Mesodermal cell (in vitro differentiated cells): ENCODE data around the gene FHIT.

Experiments
- H3K27ac ChIP-seq: 2 replicates; pipeline ENCODE4 v1.7.0; 2013; ENCODE audit warnings: mild to moderate bottlenecking, low read depth, low read length, moderate library complexity; ENCODE audit not compliant: severe bottlenecking
- H3K36me3 ChIP-seq: 2 replicates; pipeline ENCODE4 v1.7.1; 2013; ENCODE audit warnings: mild to moderate bottlenecking, low read length, moderate library complexity; ENCODE audit not compliant: control insufficient read depth, insufficient read depth
- H3K4me1 ChIP-seq: one replicate; pipeline ENCODE4 v1.7.1; 2013; ENCODE audit warnings: mild to moderate bottlenecking, low read length; ENCODE audit not compliant: insufficient read depth, control insufficient read depth, poor library complexity, severe bottlenecking
- H3K4me3 ChIP-seq: 2 replicates; pipeline ENCODE4 v1.7.0; 2013; ENCODE audit warnings: low read length, control low read depth, mild to moderate bottlenecking; ENCODE audit not compliant: insufficient read depth, poor library complexity, severe bottlenecking; ENCODE audit errors: extremely low read depth
- H3K9me3 ChIP-seq: 2 replicates; pipeline ENCODE4 v1.7.1; 2013; ENCODE audit warnings: mild to moderate bottlenecking, low read length, moderate library complexity; ENCODE audit not compliant: control insufficient read depth
- WGBS, 2 experiments: methylation state at CpG; one replicate each; pipeline ENCODE4 v1.1.5; 2013; ENCODE audit warnings: missing lambda C conversion rate in 2 of 2; ENCODE audit not compliant: insufficient coverage in 2 of 2; 5-methylcytosine and 5-hydroxymethylcytosine counted together

The FHIT gene

DNA sequence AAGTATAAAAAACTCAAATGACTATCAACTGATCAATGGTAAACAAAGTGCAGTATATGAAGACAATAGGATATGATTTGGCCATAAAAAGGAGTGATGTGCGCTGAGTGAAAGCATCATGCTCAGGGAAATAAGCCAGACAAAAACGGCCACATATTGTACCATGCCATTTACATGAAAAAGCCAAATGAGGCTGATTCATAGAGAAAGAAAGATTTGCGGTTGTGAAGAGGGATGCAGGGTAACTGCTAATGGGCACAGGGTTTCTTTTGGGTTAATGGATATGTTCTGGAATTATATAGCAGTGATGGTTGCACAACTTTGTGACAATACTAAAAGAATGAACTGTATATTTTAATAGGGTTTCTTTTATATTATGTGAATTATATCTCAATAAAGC lies 1324.2 kb downstream of the FHIT start:
- Histone ChIP-seq H3K9me3 (no peaks in the 10 kb centered on the region), H3K36me3 (no peaks in the 10 kb centered on the region), H3K27ac (no peak overlapping the region), H3K4me1 (no peaks in the 10 kb centered on the region), H3K4me3 (no peak overlapping the region)
- WGBS, 2 experiments, result 88 to 93% methylated on average over 2 to 3 of the region's 3 CpGs

DNA sequence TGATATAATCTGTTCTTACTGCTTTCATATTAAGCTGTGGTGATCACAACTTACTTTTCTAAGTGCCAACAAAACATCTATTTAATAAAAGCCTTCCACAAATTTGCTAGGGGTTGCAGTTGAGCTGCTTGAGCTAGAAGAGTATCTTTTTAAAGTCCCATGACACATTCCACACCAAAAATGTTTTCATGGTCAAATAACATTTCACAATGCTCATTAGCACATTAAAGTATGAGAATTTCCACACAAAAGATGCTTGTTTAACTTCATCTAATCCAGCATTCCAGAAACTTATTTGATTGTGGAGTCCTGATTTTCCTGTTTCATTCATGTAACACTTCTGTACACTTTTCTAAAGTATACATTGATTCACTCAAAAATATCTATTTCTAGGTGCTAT lies 1325.3 kb downstream of the FHIT start:
- no peaks in the 10 kb centered on the region for H3K9me3 ChIP-seq

DNA sequence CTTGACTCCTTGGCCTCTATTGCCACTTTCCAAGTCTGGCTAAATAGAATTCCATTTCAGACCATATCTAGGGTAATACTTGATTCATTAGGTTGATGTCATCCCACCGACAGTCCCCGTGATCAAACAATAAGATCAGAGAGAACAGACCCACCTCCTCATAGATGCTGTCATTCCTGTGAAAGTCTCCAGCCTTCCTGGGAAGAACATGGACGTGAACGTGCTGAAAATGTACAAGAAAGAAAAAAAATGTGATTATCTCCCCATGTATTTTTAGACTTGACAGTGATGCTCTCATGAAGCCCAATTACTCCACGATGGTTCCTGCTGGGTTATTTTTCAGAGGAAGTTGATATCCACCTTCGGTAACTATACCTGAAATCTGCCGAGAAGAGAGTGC lies 1329.1 kb downstream of the FHIT start:
- Histone ChIP-seq H3K9me3 (no peaks in the 10 kb centered on the region), H3K27ac (no peak overlapping the region), H3K36me3 (no peaks in the 10 kb centered on the region), H3K4me3 (no peak overlapping the region), H3K4me1 (no peaks in the 10 kb centered on the region)
- 87 to 94% methylated on average over 3 of the region's 7 CpGs for WGBS, 2 experiments

More for the DNA sequence above, 1325.3 kb downstream of the FHIT start:
- no peaks in the 10 kb centered on the region for H3K4me1 ChIP-seq
- no peaks in the 10 kb centered on the region for H3K36me3 ChIP-seq
- H3K27ac ChIP-seq, result no peak overlapping the region
- no peak overlapping the region for H3K4me3 ChIP-seq

DNA sequence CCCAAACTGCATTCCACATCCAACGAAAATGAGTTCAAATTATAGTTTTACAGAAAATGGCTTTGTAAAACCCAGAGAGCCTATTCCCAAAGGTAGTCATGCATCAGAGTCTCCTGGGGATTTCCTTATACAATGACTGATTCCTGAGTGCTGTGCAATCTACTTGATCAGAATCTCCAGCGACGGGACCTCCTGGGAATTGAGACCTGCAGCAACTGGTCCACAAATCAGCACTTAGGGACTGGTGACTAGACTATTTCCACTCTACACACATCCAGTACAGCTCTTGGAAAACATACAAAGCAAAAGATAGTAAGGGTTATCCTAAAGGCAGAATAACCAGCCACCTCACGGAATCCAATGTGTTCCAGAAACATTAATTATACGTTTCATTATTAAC lies 1330.4 kb downstream of the FHIT start:
- 100% methylated on average over 2 of the region's 5 CpGs; no CpG with 5 or more reads in 1 of the 2 experiments for WGBS, 2 experiments
- no peaks in the 10 kb centered on the region for H3K4me1 ChIP-seq
- no peak overlapping the region for H3K27ac ChIP-seq
- no peak overlapping the region for H3K4me3 ChIP-seq
- H3K9me3 ChIP-seq, result no peaks in the 10 kb centered on the region
- H3K36me3 ChIP-seq, result no peaks in the 10 kb centered on the region

DNA sequence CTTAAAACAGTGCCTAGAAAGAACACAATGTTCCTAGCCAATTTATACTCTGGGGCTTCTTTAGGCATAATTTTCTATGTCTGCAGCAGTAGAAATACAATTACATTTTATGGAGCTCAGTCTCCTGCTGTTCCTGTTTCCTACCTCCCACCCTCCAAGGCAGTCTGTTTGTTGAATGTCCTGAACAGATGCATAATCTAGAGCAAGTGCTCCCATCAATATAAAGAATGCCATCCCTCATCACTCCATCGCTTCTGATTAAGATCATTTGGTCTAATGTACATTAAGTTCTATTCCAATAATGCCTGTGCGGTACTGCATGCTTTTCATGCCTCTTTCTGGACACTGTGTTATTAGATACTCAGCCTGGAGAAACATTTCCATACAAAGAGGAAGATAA lies 1331.7 kb downstream of the FHIT start:
- H3K36me3 ChIP-seq, result no peaks in the 10 kb centered on the region
- no peaks in the 10 kb centered on the region for H3K4me1 ChIP-seq
- WGBS, 2 experiments, result 60% methylated on average over 1 of the region's 2 CpGs; no CpG with 5 or more reads in 1 of the 2 experiments
- no peak overlapping the region for H3K27ac ChIP-seq
- H3K9me3 ChIP-seq, result no peaks in the 10 kb centered on the region
- no peak overlapping the region for H3K4me3 ChIP-seq

DNA sequence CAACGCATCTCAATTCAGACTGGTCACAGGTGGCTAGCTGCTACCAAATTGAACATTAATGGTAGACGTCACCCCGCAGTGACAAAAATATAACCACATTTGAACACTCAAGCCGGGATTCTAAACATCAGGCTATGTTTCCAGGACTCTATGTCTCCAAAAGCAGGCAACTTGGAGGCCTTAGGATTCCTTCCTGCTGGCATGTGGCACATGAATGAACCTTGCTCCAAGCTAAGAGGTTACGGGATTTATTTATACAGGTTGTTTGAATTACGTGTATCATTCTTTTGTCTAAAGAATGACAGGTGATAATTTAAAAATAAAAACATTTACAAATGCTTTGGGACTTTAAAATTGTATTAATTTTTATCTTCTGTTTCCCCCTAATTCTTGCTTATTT lies 1337.0 kb downstream of the FHIT start:
- no peak overlapping the region for H3K4me3 ChIP-seq
- no peaks in the 10 kb centered on the region for H3K4me1 ChIP-seq
- H3K36me3 ChIP-seq, result no peaks in the 10 kb centered on the region
- H3K9me3 ChIP-seq, result no peaks in the 10 kb centered on the region
- WGBS, 2 experiments, result 88 to 92% methylated on average over 3 to 4 of the region's 6 CpGs
- no peak overlapping the region for H3K27ac ChIP-seq

DNA sequence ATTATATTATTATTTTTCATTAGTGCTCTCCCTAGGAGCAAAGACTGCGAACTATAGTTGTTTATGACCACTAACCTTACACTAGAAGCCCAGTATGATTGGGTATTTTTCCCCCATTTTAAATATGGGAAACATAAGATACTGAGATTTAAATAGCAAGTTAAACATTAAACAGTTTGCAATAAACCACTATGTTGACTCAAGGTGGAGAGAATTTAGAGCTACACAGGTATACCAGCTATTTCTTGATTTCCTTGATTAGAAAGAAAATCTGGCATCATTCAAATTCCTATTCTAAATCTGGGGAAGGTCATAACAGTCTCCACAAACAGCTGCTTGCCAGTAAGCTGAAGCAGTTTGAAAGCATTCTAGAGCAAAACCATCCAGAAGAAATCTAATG lies 1337.6 kb downstream of the FHIT start:
- no peak overlapping the region for H3K4me3 ChIP-seq
- H3K27ac ChIP-seq, result no peak overlapping the region
- no peaks in the 10 kb centered on the region for H3K36me3 ChIP-seq
- no CpG with 5 or more reads among the region's 1 CpG for WGBS, 2 experiments
- no peaks in the 10 kb centered on the region for H3K4me1 ChIP-seq
- no peaks in the 10 kb centered on the region for H3K9me3 ChIP-seq

DNA sequence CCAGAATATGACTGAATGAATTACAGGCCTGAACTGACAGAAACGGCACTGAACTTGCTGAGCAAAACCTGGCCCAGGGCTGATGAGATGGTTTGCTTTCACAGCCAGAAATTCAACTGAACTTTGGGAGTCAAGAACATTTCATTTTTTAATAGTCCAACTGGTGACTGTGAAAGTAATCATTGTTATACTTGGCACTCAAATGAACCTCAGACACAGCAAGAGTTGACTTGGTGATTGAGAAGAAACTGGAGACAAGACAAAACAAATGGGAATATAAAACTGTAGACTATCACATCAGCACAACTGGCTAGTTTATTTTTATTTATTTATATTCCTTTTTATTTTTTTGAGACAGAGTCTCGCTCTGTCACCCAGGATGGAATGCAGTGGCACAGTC lies 1342.6 kb downstream of the FHIT start:
- no peak overlapping the region for H3K27ac ChIP-seq
- no peaks in the 10 kb centered on the region for H3K36me3 ChIP-seq
- no peaks in the 10 kb centered on the region for H3K9me3 ChIP-seq
- no peak overlapping the region for H3K4me3 ChIP-seq
- WGBS, 2 experiments, result 90 to 100% methylated on average over 2 of the region's 2 CpGs
- no peaks in the 10 kb centered on the region for H3K4me1 ChIP-seq

DNA sequence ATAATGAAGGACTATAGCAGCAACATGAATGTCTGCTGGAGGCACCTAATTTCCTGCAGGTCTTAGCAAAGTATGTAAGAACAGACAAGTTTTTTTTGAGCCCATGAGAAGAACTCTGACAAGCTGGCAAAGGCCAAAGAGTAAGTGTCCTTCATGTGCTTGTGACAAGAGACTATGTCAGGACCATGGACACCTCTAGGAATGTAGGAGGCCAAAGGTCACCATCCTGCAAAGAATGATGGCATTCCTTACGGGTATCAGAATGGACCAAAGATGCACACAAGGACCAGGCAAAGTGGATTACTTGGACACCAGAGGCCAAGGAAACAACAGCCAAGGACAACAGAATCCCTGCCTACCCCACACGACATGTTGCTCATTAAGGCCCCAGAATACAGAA lies 1343.0 kb downstream of the FHIT start:
- Histone ChIP-seq H3K27ac (no peak overlapping the region), H3K36me3 (no peaks in the 10 kb centered on the region), H3K4me1 (no peaks in the 10 kb centered on the region), H3K4me3 (no peak overlapping the region), H3K9me3 (no peaks in the 10 kb centered on the region)
- WGBS, 2 experiments, result 69 to 71% methylated on average over 1 to 2 of the region's 2 CpGs

DNA sequence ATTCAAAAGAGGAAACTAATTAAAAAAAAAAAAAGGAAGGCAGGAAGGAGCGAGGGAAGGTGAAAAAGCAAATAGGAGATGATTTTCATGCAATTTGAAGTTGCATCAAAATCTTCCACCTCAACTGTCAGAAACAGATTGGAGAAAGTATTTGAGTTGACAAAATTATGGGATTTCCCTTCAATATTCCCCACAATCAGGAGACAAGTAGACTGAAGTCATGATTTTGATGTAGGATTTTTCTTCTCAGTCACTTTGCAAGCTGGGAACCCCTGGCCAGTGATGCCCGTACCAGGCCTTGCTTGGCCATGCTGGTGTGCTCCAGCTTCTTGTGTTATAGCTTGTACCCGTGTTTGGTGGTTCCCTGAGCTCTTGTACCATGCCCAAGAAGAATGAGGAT lies 1347.0 kb downstream of the FHIT start:
- 92% methylated on average over 2 of the region's 3 CpGs for WGBS, 2 experiments
- Histone ChIP-seq H3K27ac (no peak overlapping the region), H3K4me3 (no peak overlapping the region), H3K4me1 (no peaks in the 10 kb centered on the region), H3K36me3 (no peaks in the 10 kb centered on the region), H3K9me3 (no peaks in the 10 kb centered on the region)

DNA sequence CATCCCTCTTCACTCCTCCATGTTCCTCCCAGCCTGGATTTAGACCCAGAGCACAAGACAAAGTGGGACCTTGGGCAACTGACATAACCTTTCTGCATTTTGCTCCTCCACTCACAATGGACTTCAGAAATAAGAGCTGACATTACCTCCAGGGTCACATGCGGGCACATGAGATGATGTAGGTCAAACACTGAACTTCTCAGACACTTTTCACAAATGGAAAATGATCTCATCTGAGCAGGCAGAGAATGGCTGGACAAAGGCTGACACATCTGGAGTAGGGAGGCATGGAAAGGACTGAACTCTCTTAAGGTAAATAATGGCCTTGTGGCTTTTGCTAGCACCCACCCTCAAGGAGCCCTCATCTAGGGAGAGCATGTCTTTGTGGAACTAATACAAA lies 1352.2 kb downstream of the FHIT start:
- Histone ChIP-seq H3K4me1 (no peaks in the 10 kb centered on the region), H3K4me3 (no peak overlapping the region), H3K36me3 (no peaks in the 10 kb centered on the region), H3K9me3 (no peaks in the 10 kb centered on the region), H3K27ac (no peak overlapping the region)
- WGBS, 2 experiments, result 100% methylated on average over 1 of the region's 1 CpG; no CpG with 5 or more reads in 1 of the 2 experiments

DNA sequence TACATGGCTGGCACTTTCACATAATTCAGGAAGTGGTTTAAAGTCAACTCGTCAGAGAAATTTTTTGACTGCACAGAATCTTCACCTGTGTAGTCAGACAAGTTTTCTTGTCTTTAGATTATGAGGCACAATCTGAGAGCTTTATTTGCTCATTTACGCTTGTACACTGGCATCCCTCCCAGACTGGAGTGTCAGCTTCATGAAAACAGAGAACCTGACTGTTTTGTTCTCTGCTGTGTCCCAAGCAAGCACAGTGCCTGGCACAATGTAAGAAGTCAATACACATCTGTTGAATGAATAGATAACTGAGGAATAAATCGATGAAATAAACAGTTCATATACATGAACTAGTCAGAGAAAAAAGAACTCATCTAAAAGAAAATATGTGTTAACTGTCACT lies 1355.3 kb downstream of the FHIT start:
- WGBS, 2 experiments, result 83 to 100% methylated on average over 1 to 2 of the region's 3 CpGs
- H3K27ac ChIP-seq, result no peak overlapping the region

More for the DNA sequence above, 1355.3 kb downstream of the FHIT start:
- no peak overlapping the region for H3K4me3 ChIP-seq
- H3K36me3 ChIP-seq, result no peaks in the 10 kb centered on the region
- H3K4me1 ChIP-seq, result no peaks in the 10 kb centered on the region
- no peaks in the 10 kb centered on the region for H3K9me3 ChIP-seq
